CD4-positive, alpha-beta T cell treated with Interleukin-4 for 1 hour (primary cell): ENCODE data around the gene PRR33.
"Not testable (repeated sequence)": the region's sequence is repeated elsewhere in the genome, so short reads cannot be mapped to it uniquely, and the experiment has no call there.

ENCODE experiments used
- DNase-seq, 2 donors: peaks; one replicate each; pipeline ENCODE4 v3.0.0-alpha.2; 2020 to 2022

Gene PRR33

DNA sequence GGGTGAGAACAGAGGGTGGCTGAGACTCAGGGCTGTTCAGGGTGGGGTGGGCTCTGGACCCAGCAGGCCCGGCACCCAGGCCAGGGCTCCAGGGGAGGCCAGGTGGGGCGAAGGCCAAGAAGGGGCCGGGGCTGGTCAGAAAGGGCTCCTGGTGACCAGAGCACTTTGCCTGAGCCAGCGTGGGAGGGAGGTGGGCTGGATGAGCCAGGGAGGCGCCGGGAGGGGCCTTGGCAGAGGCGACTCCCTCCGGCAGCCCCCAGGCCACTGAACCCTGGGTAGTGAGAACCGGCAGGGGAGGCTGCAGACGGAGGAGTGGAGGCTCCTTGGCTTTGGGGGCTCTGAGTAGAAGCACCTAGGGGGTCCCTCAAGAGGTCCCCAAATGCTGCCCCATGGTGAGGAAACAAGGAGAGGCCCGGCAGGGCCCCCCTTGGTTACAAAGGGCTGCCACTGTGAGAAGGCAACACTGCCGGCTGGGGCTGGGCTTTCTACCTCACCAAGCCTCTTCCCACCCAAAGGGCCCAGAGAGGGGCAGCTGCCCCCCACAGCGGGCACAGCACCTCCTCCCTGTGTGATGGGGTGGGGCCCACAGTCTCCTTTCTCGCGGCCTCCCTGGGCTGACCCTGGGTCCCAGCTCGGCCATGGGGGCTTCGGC, 17.1 kb downstream of the PRR33 start:
- DNase-seq, result not testable (repeated sequence)

DNA sequence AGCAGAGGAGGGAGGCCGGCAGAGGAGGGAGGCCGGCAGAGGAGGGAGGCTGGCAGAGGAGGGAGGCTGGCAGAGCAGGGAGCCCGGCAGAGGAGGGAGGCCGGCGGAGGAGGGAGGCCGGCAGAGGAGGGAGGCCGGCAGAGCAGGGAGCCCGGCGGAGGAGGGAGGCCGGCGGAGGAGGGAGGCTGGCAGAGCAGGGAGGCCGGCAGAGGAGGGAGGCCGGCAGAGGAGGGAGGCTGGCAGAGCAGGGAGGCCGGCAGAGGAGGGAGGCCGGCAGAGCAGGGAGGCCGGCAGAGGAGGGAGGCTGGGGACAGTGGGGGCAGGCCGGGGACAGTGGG, 17.9 kb downstream of the PRR33 start:
- not testable (repeated sequence) for DNase-seq

DNA sequence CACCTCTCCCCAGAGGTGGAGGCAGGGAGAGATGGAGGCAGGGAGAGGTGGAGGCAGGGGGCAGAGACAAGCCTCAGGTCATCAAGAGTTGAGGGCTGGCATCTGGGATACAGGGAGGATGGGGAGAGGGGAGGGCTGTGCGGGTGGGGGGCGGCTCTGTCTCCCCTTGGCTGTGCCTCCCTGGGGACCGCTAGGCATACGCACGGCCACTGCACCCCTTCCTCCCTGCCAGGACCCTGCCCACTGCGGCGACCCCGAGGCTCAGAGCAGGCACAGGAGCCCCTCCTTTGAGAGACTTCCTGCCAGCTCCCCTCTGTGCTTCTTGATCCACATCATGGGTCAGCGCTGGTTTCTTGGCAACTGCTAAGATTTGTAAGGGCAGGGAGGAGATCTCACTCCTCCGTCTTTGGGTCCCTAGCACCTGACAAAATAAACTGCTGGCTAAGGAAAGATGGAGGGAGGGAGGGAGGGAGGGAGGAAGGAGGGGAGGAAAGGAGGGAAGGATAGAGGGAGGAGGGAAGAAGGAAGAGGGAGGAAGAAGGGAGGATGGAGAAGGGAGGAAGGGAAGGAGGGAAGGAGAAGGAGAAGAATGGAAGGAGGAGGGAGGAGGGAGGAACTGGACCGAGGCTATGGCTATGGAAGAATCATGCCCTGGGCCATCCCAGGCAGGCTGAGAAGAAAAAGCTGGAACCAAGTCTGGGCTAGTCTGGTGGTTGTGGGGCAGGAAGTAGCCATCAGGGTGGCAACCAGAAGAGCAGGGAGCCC, 18.5 kb downstream of the PRR33 start:
- DNase-seq, result no peak

DNA sequence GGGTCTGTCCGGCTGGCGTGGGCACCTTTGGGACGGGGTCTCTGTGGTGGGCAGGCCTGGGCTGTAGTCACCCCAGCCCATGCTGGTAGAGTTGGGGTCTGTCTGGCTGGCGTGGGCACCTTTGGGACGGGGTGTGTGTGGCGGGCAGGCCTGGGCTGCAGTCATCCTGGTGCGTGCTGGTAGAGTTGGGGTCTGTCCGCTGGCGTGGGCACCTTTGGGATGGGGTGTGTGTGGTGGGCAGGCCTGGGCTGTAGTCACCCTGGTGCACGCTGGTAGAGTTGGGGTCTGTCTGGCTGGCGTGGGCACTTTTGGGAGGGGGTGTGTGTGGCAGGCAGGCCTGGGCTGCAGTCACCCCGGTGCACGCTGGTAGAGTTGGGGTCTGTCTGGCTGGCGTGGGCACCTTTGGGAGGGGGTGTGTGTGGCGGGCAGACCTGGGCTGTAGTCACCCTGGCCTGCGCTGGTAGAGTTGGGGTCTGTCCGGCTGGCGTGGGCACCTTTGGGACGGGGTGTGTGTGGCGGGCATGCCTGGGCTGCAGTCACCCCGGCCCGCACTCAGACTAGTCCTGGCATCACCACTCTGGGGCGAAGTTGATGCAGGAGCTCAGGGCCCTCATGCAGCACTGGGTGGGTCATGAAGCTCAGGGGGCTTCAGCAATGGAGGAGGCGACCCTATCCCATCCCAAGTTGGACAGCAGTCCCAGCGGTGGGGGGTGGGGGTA, 19.3 kb downstream of the PRR33 start:
- DNase-seq, result no peak

DNA sequence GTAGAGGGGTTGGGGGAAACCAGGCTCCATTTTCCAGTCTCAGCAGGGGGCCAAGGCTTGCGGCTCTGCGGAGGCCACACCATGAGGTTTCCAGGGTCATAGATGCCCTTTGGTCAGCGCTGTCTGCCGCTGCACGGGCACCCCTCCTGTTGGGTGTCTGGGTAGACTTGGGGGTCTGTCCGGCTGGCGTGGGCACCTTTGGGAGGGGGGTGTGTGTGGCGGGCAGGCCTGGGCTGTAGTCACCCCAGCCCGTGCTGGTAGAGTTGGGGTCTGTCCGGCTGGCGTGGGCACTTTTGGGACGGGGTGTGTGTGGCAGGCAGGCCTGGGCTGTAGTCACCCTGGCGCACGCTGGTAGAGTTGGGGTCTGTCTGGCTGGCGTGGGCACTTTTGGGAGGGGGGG, 20.2 kb downstream of the PRR33 start:
- DNase-seq, result no peak

DNA sequence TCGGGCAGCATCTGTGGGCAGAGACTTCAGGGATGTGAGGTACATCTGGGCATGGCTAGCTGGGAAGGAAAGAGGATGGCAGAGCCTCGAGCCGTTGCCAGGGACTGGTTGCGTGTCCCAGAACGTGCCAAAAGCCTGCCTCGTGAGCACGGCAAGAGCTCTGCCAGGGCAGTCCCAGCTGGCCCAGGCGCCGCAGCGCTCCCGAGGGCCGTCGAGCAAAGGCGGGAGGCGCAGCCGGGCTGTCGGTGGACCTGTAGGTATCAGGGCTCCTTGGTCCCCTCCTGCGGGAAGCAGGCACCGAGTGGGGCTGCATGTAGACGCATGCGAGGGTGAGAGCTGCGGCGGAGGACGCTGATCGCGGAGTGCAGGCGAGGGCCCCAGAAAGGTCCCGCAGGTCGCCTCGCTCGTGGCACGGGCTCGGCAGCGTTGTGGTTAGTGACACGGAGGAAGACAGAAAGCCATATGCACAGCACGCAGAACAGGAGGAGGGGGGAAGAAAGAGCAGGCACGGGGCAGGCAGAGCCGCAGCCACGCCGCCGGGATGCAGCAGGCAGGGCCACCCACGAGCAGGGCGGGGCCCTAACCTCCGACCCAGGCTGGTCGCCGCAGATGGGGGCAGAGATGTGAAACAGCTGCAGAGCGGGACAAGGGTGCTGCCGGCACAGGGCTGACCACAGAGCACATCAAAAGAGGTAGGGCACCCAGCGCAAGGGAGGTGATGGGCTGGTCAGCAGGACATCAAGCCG, 20.8 kb downstream of the PRR33 start:
- DNase-seq, result peak; percentile 39 to 55

DNA sequence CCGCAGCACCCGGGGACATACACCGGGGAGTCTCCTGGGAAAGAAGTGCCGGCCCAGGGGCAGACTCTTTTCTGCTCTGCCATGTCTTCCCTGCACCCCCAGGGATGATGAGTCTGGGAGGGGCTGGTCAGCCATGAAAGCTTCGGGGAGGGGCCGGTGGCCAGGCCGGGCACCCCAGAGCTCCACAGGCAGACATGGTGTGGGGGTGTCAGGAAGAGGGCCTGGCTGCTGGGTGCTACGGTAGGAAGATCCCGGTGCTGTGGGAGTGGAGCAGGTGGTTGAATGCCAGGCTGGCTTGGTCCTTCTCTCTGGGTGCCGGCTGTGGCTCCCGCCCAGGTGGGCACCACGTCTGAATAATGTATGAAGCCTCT, 21.4 kb downstream of the PRR33 start:
- DNase-seq, result no peak

DNA sequence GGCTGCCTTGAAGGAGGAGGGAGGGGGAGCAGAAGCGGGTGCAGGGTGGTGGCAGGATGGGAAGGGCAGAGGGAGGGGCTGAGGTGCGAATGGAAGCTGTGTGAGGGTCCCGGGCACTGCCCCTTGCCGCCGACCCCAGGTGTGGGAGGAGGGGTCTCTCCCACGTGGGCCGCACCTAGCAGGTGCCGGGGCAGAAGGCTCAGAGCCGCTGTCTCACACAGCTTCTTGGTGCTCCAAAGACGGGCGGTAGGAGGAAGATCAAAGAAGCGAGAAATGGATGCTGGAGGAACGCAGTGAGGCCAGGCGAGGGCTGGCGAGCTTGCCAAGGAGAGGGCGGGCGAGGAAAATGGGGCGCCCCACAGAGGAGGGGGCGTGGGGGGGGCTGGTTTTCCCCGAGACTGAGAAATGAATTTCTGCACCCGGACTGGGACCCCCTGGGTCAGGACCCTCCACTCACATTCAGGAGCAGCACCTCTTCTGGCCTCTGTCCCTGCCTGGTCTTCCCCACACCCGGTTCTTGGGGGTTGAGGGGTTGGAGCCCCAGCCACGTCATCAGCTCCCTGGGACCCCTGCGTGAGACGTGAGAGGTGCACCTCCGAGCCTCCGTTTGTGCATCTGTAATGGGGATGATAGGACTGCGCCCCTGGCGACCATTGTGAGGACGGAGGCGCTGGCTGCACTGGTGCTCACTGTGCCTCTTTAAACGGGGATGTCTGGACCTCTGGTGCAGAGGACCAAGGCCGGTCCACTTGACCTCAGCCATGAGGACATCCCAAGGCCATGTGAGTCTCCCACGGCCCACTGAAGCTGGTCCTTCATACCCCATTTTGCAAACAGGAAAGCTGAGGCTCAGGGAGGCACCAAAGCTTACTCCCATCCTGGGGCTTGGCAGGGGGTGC, 22.0 kb downstream of the PRR33 start:
- DNase-seq, result no peak

DNA sequence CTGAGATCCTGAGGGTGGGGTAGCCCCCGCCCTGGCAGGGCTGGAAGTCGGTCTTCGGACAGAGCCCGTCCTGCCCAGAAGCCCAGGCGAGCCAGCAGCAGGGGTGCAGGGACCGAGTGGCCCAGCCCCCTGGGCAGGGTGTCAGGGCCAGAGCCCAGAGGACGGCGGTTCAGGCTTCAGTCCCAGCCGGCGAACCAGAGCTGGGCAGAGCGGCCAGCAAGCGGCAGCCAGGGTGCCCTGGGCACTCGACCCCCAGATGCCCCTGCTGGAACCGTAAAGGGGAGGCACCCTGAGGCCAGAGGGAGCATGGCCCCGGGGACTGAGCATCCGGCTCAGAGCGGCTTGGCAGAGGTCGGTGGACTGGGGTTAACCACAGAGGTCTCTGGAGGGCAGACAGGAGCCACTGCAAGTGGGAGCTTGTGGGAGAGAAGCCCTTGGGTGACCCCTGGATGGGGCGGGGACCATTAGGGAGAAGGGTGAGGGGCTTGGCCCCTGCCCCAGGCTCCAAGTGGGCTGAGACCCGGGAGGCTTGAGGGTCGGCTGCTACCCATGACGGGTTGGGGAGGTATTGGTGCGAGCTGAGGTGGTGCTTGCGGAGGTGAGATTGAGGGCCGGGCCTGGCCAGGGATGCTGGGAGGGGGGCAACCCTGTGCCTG, 22.9 kb downstream of the PRR33 start:
- no peak for DNase-seq

DNA sequence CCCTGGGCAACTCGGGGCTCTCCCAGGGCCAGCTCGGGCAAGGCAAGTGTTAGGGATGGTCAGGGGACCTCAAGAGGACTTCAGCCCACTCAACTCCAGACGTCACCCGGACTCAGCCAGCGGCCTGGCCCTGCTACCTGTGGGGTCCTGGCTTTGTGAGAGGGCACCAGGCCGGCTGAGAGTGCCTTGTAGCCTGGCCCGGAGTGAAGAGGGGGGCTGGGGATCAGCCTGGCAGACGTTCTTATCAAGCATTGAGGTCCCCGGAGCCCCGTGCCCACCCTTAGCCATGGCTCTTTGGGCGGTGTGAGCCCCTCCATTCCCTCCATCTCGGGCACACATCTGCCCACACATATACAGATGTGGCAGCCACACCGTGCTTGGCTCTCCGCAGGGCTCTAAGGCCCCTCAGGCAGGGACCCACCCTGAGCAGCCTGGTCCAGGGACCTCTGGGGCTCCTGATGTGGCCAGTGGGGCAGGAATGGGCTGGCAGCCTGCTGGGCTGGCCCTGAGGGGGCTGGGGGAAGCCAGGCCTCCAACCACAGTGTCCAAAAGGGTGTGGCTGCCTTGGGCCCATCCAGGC, 23.5 kb downstream of the PRR33 start:
- no peak for DNase-seq

DNA sequence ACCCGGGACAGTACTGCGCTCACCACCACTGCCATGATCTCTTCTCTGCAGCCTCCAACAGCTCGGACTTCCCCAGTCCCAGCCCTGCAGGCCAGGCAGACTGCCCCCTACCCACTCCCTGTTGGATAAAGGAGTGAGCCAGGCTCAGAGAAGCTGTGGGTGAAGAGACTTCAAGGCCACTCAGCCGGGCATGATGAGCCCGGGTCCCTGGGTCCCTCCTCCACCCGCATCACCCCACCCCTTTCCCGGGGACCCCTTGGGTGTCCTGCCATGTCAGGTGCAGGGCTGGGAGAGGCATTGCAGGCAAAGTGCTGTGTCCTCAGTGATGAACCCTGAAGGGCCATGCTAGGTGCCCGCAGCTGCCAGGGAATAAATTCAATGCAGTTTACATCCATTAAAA, 24.3 kb downstream of the PRR33 start:
- DNase-seq, result no peak

DNA sequence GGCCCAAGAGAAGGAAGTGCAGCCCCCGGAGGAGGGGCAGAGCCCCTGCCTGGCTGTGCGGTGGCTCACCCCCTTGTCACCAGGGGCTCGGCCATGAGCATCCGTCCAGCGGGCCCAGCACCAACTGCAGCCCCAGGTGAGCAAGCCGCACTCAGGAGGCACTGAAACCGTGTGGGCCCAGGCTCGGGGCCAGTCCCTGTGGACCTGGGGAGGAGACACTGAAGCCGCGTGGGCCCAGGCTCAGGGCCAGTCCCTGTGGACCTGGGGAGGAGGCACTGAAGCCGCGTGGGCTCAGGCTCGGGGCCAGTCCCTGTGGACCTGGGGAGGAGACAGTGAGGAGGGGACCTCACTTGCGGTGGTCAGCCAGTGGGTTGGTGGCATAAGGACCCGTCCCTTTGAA, 24.9 kb downstream of the PRR33 start:
- no peak for DNase-seq

DNA sequence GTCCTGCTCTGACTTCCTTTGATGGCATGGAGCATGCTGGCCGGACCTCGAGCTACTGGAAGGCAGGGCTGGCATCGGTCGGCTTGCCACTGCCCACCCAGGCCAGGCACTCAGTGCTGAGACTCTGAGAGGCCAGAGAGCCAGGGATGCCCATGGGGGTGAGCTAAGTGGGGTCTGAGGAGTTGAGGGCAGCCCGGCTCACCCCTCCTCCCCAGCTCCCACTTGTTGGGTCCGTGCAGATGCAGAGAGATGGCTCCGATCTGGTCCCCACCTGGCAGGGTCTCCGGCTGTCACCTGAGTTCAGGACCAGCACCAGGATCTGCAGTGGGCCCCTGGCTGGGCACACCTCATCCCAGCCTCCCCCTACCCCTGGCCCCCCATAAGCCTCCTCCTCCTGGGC, 25.5 kb downstream of the PRR33 start:
- DNase-seq, result no peak

DNA sequence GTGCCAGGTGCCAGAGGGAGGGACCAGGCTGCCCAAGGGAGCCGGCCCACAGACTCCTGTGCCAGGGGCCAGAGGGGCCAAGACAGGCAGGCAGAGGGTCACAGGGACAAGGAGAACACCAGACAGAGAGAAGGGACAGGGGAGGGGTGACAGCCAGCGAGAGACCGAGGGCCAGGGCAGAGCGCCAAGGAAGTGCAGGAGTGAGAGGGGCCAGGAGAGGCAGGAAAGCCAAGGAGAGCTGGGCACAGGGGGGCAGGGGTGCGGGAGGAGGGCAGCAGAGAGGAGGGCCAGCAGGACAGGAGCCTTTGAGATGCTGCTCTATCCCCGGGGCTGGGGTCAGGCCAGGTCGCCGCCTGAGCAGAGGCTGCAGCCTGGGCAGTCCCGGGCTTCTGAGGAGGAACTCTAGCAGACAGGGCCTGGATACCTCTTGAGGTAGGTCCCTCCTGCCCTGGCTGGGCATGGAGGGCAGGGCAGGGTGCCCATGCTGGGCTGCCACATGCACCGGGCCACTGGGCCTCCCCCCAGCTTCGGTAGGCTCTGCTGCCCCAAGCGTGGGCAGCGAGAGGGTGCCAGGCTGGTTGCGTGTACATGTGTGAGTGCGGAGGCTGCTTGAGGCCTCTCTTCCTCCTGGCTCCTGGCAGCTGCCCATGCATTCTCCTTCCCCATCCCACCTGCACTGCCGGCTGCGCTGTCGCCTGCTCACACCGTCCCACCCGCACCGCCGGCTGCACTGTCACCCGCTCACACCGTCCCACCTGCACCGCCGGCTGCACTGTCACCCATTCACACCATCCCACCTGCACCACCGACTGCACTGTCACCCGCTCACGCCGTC, 26.6 kb downstream of the PRR33 start:
- no peak for DNase-seq

DNA sequence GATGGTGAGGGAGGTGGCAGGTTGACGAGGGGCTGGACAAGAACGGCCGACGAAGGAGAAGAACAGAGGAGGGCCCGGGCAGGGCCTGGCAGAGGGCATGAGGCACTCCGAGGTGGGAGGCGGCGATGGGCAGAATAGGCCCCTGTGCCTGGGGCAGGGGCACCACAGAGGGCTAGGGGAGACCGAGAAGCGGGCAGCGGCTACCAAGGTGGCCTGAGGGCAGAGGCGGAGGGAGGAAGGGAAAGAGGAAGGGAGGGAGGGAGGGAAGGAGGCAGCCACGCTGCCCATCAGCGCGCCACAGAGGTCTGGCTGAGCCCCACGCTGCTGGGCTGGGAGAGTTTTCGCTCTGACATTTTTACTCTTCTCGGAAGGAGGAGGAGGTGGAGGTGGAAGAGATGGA, 27.5 kb downstream of the PRR33 start:
- DNase-seq, result no peak

DNA sequence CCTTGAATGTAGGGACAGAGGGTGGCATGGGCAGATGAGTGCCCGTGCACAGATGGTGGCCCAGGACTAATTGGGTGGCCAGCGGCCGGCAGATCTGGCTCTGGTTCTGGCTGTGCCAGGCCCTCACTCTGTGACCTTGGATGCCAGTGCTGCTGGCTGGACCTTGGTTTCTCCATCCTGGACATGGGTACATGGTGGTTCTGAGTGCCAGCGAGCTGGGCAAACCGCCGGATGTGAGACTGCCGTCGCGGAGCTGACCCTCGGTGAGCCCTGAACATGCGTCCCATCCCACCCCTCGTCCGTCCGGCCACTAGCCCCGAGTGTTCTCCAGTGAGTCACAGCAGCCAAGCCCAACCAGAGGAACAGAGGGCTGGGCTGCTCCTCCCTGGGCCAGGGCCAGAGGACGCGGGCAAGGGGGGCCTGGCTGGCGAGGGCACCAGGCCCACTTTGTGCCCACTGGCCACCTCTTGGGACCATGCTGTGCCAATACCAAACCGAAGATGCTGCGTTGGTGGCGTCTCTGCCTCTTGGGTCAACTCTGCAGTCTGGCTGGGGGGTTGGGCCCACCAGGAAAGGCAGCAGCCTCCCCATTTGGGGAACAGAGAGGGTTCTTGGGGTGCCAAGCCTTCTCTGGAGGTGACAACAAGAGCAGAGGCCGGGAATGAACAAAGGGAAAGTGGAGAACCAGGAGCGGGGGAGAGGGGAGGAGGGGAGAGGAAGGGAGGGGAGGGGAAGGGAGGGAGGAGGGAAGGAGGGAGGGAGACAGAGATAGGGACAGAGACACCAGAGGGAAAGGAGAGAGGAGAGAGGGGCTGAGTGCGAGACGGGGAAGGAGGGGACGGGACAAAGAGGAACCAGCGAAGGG, 28.1 kb downstream of the PRR33 start:
- peak in 1 of 2 donors; percentile 53 for DNase-seq

DNA sequence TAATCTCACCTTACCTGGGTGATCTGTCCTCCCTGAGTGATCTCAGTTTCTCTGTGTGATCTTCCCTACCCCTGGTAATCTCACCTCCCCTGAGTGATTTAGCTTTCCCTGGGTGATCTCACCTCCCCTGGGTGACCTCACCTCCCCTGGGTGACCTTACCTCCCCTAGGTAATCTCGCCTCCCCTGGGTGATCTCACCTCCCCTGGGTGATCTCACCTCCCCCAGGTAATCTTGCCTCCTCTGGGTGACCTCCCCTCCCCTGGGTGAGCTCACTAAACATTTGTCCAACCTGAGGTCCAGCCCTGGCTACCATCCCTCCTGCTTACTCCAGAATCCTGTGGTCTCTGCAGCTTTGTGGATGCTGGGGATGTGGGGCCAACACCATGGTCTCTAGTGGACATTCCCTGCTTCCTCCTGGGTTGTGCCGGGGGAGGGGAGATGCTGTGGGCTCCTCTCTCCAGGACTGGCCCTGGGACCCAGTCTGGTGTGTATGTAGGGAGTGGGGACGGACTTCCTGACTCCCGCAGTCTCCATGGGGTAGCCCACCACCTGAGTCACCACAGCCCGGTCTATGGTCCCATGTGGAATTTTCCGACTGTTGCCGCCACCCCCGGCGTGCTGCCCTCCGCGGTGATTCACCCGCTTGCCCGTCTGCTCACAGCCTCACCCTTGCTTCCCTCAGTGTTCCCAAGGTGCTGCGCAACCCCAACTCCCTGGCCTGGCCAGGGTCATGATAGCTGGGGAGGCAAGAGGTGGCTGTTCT, 28.9 kb downstream of the PRR33 start:
- no peak for DNase-seq
